ENCODE results near the gene GSTA3. TPM values are rescaled to one million over a fixed set of nuclear protein-coding genes. Genes with fewer than 3 reads are reported as not detected.

The GSTA3 gene
- total and polyA plus RNA-seq, 7 donors: not detected

- Histone ChIP-seq H3K27ac (no peak overlapping the region), H3K4me3 (no peak overlapping the region), H3K4me1 (peaks cover 0 to 6% (median 5%) of the 10 kb centered on the region in 4 donors), H3K36me3 (no peaks in the 10 kb centered on the region), H3K27me3 (no peaks in the 10 kb centered on the region), H3K9me3 (no peaks in the 10 kb centered on the region)
- TF ChIP-seq EP300 (IDR thresholded peaks at IDR 0.05) (no peak), POLR2A (IDR thresholded peaks at IDR 0.05) (no peak), POLR2AphosphoS5 (IDR thresholded peaks at IDR 0.05) (no peak), CTCF (IDR thresholded peaks at IDR 0.05) (no peak)
- intact Hi-C loops (cut with DNase I): no loop called here
- no peak for DNase-seq
Measured at GRCh38 chr6:52914516-52914915, 5.0 kb upstream of the GSTA3 start.

GRCh38 chr6:52910091-52910490 lies 593 bp upstream of the GSTA3 start:
- Histone ChIP-seq H3K27ac (no peak overlapping the region), H3K36me3 (no peaks in the 10 kb centered on the region), H3K27me3 (no peaks in the 10 kb centered on the region), H3K4me3 (no peak overlapping the region), H3K4me1 (no peaks in the 10 kb centered on the region), H3K9me3 (no peaks in the 10 kb centered on the region)
- no peak for DNase-seq
- no peak for TF ChIP-seq POLR2A (IDR thresholded peaks at IDR 0.05)
- TF ChIP-seq CTCF (IDR thresholded peaks at IDR 0.05): no peak
- no peak for TF ChIP-seq EP300 (IDR thresholded peaks at IDR 0.05)
- WGBS, 2 donors: 74 to 92% methylated on average over 4 of the region's 4 CpGs
- intact Hi-C loops (cut with DNase I): no loop called here

DNA sequence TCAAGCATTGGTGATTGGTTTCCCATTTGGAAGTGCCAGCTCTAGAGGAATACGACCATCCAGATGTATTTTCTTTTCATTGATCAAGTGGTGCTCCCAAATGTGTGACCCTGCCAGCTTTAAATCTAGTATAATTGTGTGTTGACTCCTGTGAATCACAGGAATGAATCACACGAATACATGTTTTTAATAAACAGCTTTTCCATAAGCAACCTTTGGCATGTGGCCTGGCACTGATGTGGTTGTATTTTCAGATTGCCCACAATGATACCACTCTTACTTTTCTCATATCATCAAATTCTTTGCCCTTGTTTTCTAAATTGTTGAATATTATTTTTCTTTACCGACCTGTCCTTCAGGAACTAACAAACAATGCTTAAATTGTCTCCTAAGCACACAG lies 367 bp downstream of the GSTA3 start:
- no peaks in the 10 kb centered on the region for H3K36me3 ChIP-seq
- intact Hi-C loops (cut with DNase I): no loop called here
- 83 to 86% methylated on average over 3 of the region's 3 CpGs for WGBS, 2 donors
- no peak overlapping the region for H3K4me3 ChIP-seq
- no peaks in the 10 kb centered on the region for H3K4me1 ChIP-seq
- no peaks in the 10 kb centered on the region for H3K27me3 ChIP-seq
- no peak for TF ChIP-seq POLR2AphosphoS5 (IDR thresholded peaks at IDR 0.05)
- no peak for TF ChIP-seq CTCF (IDR thresholded peaks at IDR 0.05)
- no peak for TF ChIP-seq EP300 (IDR thresholded peaks at IDR 0.05)
- TF ChIP-seq POLR2A (IDR thresholded peaks at IDR 0.05): no peak
- DNase-seq: no peak
- no peaks in the 10 kb centered on the region for H3K9me3 ChIP-seq
- no peak overlapping the region for H3K27ac ChIP-seq

- Histone ChIP-seq H3K27ac (no peak overlapping the region), H3K36me3 (no peaks in the 10 kb centered on the region), H3K9me3 (no peaks in the 10 kb centered on the region), H3K4me1 (no peaks in the 10 kb centered on the region), H3K4me3 (no peak overlapping the region), H3K27me3 (no peaks in the 10 kb centered on the region)
- intact Hi-C loops (cut with DNase I): no loop called here
- TF ChIP-seq EP300 (IDR thresholded peaks at IDR 0.05) (no peak), POLR2A (IDR thresholded peaks at IDR 0.05) (no peak), POLR2AphosphoS5 (IDR thresholded peaks at IDR 0.05) (no peak), CTCF (IDR thresholded peaks at IDR 0.05) (no peak)
- no peak for DNase-seq
- WGBS, 2 donors: 73 to 74% methylated on average over 2 of the region's 2 CpGs
Measured at GRCh38 chr6:52908526-52908925, 972 bp downstream of the GSTA3 start.

GRCh38 chr6:52904562-52905279 lies 4.8 kb downstream of the GSTA3 start:
- no peak overlapping the region for H3K4me3 ChIP-seq
- 74 to 75% methylated on average over 6 of the region's 6 CpGs for WGBS, 2 donors
- TF ChIP-seq EP300 (IDR thresholded peaks at IDR 0.05): no peak
- no peak for TF ChIP-seq POLR2A (IDR thresholded peaks at IDR 0.05)
- TF ChIP-seq CTCF (IDR thresholded peaks at IDR 0.05): no peak
- TF ChIP-seq POLR2AphosphoS5 (IDR thresholded peaks at IDR 0.05): no peak
- no peaks in the 10 kb centered on the region for H3K27me3 ChIP-seq
- DNase-seq: no peak
- no peaks in the 10 kb centered on the region for H3K9me3 ChIP-seq
- intact Hi-C loops (cut with DNase I): no loop called here
- no peaks in the 10 kb centered on the region for H3K4me1 ChIP-seq
- no peak overlapping the region for H3K27ac ChIP-seq
- H3K36me3 ChIP-seq: no peaks in the 10 kb centered on the region

Measured in sigmoid colon (tissue), 7 donors.